ENCODE results near the gene DTNBP1.
"Not testable (repeated sequence)": the region's sequence is repeated elsewhere in the genome, so short reads cannot be mapped to it uniquely, and the experiment has no call there.

Gene DTNBP1

GRCh38 chr6:15666896-15667295 is 4.1 kb upstream of the DTNBP1 start:
- not testable (repeated sequence) for DNase-seq (ENCODE audit: low read depth)

- no peak for DNase-seq (ENCODE audit: low read depth)
Observed at GRCh38 chr6:15665237-15665636, 2.4 kb upstream of the DTNBP1 start.

DNA sequence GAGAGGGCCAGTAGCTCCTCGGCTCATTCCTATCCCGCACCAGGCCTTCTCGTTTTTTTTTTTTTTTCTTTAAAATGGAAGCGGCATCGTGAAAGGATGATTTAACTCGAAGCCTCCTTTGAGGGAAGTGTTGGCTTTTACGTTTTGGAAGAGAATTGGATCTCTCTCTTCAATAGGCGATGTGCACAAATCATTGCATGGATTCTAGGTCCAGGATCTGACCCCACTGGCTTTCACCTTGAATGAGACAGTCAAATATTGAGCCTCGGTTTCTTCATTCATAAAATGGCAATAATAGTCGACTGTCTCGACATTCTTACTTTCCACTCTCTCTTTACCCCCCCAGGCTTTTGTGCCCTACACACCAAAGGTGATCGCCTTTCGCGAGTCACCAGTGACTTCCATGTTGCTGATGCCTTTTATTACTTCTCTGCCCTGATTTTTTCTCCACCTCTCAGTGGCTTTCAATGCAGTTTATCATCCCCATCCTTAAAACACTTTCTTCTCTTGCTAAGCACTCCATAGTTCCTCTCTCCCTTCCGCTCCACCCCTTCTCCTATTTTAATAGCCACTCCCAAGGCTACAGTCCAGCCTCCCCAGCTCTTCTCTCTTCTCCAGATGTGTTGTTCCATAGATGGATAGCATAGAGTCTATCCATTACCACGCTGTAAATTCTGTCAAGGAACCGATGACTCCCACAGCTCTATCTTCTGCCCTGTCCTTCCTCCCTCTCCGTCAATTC is 473 bp upstream of the DTNBP1 start:
- DNase-seq (ENCODE audit: low read depth), result no peak

GRCh38 chr6:15661853-15662325 is 939 bp downstream of the DTNBP1 start:
- DNase-seq (ENCODE audit: low read depth), result no peak

GRCh38 chr6:15659181-15659580 is 3.6 kb downstream of the DTNBP1 start:
- DNase-seq (ENCODE audit: low read depth), result no peak

DNA sequence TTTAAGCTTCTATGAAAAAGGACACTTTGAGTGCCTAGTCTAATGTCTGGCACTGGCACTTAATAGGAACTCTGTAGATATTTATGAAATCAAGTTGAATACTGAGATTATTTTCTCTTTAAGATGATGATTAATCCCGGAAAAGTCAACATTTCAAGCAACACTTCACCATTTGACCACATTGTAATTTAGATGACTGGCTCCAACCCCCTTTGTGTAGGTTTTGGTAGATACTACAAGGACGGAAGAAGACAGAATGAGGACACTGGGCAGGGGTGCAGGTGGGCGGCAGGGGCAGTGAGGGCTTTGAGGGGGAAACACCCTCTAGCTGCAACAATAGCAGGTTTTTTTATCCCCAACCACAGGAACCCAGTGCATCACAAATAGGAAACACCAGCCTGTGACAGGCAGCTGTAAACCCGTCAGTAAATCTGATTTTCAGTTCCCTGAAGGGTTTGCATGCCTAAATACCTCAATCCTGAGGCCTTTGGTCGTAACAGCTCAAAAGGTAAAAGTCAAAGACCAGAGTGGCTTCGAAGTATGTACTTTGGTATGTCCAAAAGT is 4.6 kb downstream of the DTNBP1 start:
- no peak for DNase-seq (ENCODE audit: low read depth)

DNA sequence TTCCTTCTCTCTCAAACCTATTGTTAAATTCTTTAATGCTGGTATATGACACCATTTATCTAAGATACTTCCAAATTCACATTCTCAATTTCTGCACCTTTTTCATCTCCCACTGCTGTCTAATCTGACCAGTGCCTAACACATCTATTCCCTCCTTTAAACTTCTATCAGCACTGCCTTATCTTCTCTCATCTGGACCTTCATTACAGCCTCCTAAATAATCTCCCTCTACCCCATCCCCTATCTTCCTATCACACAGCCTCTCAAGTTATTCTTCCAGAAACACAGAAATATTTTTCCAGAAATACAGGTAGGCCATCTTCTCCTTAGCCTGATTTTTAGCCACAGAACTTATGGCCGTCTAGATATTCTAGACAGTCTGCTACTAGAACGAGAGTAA is 5.5 kb downstream of the DTNBP1 start:
- no peak for DNase-seq (ENCODE audit: low read depth)

DNA sequence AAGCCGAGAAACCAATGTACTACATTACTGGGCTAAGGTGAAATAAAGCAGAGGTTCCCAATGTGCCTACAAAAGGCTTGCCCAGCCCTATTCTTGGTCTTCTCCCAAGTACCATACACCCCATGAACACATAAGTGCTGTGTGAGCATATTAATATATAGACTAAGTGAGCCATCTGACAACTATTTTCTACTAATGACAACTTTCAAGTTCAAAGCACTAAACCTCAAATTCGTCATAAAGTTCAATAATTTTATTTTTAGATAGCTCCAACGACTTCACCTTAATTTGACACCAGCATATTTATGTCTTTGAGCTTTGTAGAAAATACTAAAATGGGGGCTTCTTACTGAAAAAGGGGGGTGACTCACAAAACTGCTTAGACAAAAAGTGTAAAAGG is 6.7 kb downstream of the DTNBP1 start:
- no peak for DNase-seq (ENCODE audit: low read depth)

DNA sequence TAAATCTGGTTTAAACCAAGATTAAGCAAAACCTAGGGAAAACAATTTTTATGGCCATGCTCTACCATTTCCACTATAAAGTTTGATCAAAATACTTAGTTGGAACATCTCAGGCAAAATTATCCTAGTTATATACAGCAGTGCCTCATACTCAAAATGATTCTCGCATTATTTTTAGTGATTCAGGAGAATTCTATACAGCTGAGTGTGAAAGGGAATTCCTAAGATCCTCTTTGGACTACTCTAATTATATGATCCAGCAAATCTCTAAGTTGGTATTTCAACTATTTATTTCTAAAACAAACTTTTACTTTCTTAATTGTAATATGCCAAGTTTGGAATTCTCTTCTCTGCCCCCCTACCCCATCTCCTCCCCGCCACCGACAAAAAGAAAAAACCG is 8.6 kb downstream of the DTNBP1 start:
- DNase-seq (ENCODE audit: low read depth), result no peak

- DNase-seq (ENCODE audit: low read depth), result no peak
Observed at GRCh38 chr6:15653581-15653980, 9.2 kb downstream of the DTNBP1 start.

- not testable (repeated sequence) for DNase-seq (ENCODE audit: low read depth)
Observed at GRCh38 chr6:15650004-15650559, 12.7 kb downstream of the DTNBP1 start.

GRCh38 chr6:15644904-15645303 is 17.9 kb downstream of the DTNBP1 start:
- DNase-seq (ENCODE audit: low read depth), result no peak

DNA sequence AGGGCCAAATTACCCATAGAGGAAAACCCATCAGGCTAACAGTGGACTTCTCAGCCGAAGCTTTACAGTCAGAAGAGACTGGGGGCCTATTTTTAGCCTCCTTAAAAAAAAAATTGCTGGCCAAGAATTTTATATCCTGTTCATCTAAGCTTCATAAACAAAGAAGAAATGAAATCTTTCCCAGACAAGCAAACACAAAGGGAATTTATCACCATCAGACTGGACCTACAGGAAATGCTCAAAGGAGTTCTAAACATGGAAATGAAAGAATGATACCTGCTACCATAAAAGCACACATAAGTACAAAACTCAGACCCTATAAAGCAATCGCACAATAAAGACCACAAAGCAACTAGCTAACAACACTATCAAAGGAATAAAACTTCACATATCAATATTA is 19.3 kb downstream of the DTNBP1 start:
- DNase-seq (ENCODE audit: low read depth), result no peak

DNA sequence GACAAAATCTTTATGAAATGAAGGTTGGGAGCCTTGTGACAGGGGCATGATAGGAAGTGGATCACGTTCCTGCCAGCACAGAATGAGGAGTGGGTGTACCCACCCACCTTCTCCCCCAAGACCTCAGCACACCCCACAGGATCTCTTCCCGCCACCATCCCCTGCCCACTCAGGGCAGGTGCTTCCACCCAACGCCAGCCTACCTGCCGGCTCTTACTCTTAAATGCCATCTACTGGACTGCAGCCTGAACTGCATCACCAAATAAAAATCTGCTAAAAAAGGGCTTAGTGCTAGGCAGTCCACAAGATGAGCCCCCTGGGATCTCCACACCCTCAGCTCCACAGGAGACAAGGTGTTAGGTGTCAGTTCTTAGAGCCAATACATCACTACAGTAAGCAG is 20.6 kb downstream of the DTNBP1 start:
- no peak for DNase-seq (ENCODE audit: low read depth)

DNA sequence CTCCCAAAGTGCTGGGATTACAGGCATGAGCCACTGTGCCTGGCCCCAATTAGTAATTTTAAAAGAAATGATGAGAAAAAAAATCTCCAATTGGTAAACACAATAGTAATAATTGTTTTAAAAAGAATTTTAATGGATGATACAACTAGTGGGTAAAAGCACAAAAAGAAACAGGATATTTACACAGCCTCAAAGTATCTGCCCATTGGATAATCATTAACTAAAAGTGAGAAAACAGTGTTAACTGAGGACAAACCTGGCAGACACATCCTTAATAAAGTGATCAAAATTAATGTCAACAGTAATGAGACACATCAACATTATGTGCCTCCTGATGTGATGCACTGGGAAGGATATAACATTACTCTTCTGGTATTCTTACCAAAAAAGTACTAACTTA is 24.5 kb downstream of the DTNBP1 start:
- no peak for DNase-seq (ENCODE audit: low read depth)

DNA sequence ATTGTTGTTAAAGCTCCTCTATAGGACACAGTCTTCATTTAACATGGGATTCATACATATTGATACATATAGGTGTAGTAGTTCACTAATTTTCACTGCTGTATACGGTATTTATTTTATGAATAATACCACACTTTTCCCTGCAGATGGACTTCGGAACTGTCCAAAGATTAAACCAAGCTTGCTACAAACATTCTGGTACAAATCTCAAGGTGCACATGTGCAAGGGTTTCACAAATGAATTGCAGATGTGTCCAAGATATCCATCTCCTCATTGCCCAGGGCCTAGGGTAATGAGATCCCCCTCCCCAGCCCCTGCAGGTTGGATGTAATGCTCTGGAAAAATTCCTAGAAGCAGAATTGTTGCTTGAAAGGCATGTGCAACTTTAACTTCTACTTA is 31.4 kb downstream of the DTNBP1 start:
- DNase-seq (ENCODE audit: low read depth), result no peak

- DNase-seq (ENCODE audit: low read depth), result no peak
Observed at GRCh38 chr6:15630202-15630601, 32.6 kb downstream of the DTNBP1 start.

- DNase-seq (ENCODE audit: low read depth), result no peak
Observed at GRCh38 chr6:15629487-15629886, 33.3 kb downstream of the DTNBP1 start.

DNA sequence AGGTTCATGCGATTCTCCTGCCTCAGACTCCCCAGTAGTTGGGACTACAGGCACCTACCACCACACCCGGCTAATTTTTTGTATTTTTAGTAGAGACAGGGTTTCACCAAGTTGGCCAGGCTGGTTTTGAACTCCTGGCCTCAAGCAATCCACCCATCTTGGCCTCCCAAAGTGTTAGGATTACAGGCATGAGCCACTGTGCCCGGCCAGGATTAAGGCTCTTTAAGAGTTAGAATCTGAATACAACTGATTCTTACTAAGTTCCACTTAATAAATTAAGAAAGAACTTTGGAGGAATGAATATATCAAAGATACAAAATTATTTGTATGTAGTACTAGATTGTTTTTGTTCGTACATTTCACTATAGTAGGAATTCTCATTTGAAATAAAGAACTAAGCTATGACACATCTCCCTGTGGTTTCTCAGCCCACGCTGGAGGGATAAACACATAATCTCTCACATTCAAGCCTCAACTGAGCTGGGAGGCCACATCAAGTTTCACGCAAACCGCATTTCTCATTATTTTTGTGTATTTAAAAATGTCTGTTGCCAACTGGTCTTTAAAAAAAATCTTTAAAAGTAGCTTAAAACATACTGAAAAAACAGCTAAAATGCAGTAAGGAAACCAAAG is 34.2 kb downstream of the DTNBP1 start:
- peak; percentile 29 for DNase-seq (ENCODE audit: low read depth)

- DNase-seq (ENCODE audit: low read depth), result no peak
Observed at GRCh38 chr6:15627821-15628220, 35.0 kb downstream of the DTNBP1 start.

DNA sequence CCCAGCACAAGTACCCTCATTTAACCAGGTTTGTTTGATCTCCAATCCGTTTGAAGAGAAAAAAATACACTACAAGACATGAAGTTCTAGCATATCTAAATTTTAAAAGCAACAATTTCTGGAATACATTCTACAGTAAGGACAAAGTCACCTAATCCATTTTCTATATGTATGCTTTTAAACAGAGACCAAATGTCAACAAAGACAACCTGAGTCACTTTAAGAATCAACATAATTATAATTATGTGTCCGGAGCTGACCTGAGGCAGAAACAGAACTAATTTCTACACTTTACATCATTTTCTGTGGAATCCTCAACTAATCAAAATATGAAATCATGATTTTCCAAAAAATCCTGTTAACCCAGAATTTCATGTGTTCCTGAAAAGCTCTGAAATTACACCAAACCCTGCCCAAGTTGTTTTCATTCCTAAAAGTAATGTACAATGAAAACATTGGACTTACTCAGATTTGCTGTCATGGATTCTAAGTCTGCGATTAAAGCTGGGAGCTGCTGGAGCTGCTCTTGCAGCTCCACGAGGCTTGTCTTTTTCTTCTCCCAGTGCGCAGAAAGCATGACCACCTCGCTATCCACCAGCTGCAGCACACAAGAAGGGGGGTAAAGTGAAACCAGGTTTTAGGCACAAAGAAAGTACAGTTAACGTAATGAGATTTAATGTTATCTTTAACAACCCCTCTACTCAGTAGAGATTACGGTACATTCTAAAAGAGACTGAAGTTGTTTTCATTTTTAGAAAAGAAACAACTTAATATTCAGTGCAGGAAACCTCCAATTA is 35.8 kb downstream of the DTNBP1 start:
- no peak for DNase-seq (ENCODE audit: low read depth)

GRCh38 chr6:15626160-15626559 is 36.7 kb downstream of the DTNBP1 start:
- DNase-seq (ENCODE audit: low read depth), result no peak
